ENCODE data around the gene CDKAL1. TPM values are rescaled to one million over a fixed set of nuclear protein-coding genes. Genes with fewer than 3 reads are reported as not detected.

Gene CDKAL1
- total and polyA plus RNA-seq, 8 donors = 3.4 to 36.7 (median 10.4) TPM

DNA sequence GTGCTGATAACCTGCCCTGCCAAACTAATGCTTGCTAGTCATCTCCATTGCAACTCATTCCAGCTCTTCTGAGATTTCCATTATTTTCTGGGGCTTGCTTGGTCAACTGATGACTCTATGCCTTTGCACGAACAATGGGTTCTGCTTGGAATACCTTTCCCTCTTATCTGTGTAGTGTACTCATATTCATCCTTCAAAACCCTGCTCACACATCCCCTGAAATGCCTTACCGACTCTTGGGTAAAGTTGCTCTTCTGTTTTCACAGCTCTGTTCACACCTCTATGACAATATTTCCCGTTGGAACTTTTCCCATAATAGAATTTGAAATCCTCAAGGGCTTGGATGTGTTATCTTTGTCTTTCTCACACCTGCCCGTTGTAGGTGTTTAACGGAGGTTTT is 728.2 kb downstream of the CDKAL1 start:
- peaks cover 0 to 11% (median 0%) of the 10 kb centered on the region in 4 donors for H3K4me1 ChIP-seq
- WGBS, 5 donors = 88 to 90% (median 90%) methylated on average over 5 of the region's 5 CpGs
- no peaks in the 10 kb centered on the region for H3K36me3 ChIP-seq
- H3K9me3 ChIP-seq = no peaks in the 10 kb centered on the region
- no peaks in the 10 kb centered on the region for H3K27me3 ChIP-seq
- TF ChIP-seq POLR2A (IDR thresholded peaks at IDR 0.05) (no peak), EP300 (IDR thresholded peaks at IDR 0.05) (no peak), POLR2AphosphoS5 (IDR thresholded peaks at IDR 0.05) (no peak), CTCF (IDR thresholded peaks at IDR 0.05) (no peak)
- no peak overlapping the region for H3K27ac ChIP-seq
- intact Hi-C loops (cut with DNase I; ENCODE audit: low total_unique reads) = no loop called here
- no peak for DNase-seq
- no peak overlapping the region for H3K4me3 ChIP-seq

GRCh38 chr6:21263531-21264287 is 729.5 kb downstream of the CDKAL1 start:
- Histone ChIP-seq H3K27me3 (no peaks in the 10 kb centered on the region), H3K27ac (no peak overlapping the region), H3K4me1 (peaks cover 0 to 11% (median 0%) of the 10 kb centered on the region in 4 donors), H3K36me3 (no peaks in the 10 kb centered on the region), H3K9me3 (no peaks in the 10 kb centered on the region), H3K4me3 (no peak overlapping the region)
- intact Hi-C loops (cut with DNase I; ENCODE audit: low total_unique reads) = no loop called here
- 84 to 89% (median 85%) methylated on average over 16 to 18 of the region's 18 CpGs for whole genome bisulfite sequencing, 5 donors
- TF ChIP-seq CTCF (IDR thresholded peaks at IDR 0.05) (no peak), POLR2A (IDR thresholded peaks at IDR 0.05) (no peak), EP300 (IDR thresholded peaks at IDR 0.05) (no peak), POLR2AphosphoS5 (IDR thresholded peaks at IDR 0.05) (no peak)
- DNase-seq = no peak

DNA sequence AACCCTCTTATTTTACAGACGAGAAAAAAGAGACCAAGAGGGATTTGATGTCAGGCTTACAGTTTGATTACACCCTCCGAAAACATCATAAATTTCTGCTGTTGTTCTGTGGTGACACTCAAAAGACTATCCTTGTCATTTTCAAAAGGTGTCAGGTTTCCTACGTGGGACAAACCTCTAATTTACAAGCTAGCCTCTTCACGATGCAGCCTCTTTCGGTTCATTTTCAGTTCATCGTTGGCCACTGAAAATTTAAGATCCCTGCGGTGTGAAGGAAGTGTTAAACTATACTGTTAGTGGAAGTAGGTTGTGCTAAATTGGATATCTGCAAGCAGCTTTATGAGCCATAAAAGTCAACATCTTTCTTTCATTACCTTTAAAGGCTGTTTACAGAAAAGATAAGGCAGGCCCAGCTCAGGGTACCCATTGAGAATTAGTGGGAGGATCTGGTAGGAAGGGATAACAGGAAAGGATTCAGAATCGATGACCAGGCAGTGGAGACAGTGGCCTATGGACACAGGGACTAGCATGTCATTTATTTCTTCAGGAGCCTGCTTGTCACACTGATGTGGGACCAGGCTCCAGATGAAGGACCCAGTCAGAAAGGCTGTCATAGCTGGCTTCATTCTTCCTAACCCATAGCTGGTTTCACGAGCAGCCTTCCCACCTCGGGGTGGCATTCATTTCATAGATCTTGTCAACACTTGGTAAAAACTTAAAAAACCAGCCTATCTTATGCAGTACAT is 730.2 kb downstream of the CDKAL1 start:
- Histone ChIP-seq H3K36me3 (no peaks in the 10 kb centered on the region), H3K27ac (no peak overlapping the region), H3K9me3 (no peaks in the 10 kb centered on the region), H3K4me3 (no peak overlapping the region), H3K4me1 (peaks cover 0 to 11% (median 0%) of the 10 kb centered on the region in 4 donors), H3K27me3 (no peaks in the 10 kb centered on the region)
- TF ChIP-seq POLR2AphosphoS5 (IDR thresholded peaks at IDR 0.05) (no peak), CTCF (IDR thresholded peaks at IDR 0.05) (no peak), EP300 (IDR thresholded peaks at IDR 0.05) (no peak), POLR2A (IDR thresholded peaks at IDR 0.05) (no peak)
- intact Hi-C loops (cut with DNase I; ENCODE audit: low total_unique reads) = no loop called here
- 41 to 63% (median 51%) methylated on average over 10 of the region's 10 CpGs for WGBS, 5 donors
- peak in 1 of 2 donors; percentile 25 for DNase-seq

GRCh38 chr6:21265034-21265729 is 730.9 kb downstream of the CDKAL1 start:
- H3K9me3 ChIP-seq = no peaks in the 10 kb centered on the region
- H3K4me1 ChIP-seq = peaks cover 0 to 11% (median 0%) of the 10 kb centered on the region in 4 donors
- TF ChIP-seq POLR2A (IDR thresholded peaks at IDR 0.05) = no peak
- no peak for TF ChIP-seq EP300 (IDR thresholded peaks at IDR 0.05)
- TF ChIP-seq POLR2AphosphoS5 (IDR thresholded peaks at IDR 0.05) = no peak
- TF ChIP-seq CTCF (IDR thresholded peaks at IDR 0.05) = no peak

More at GRCh38 chr6:21265034-21265729, 730.9 kb downstream of the CDKAL1 start:
- intact Hi-C loops (cut with DNase I; ENCODE audit: low total_unique reads) = no loop called here
- WGBS, 5 donors = 85 to 93% (median 88%) methylated on average over 4 of the region's 4 CpGs
- Histone ChIP-seq H3K27ac (no peak overlapping the region), H3K36me3 (no peaks in the 10 kb centered on the region), H3K27me3 (no peaks in the 10 kb centered on the region), H3K4me3 (no peak overlapping the region)
- DNase-seq = no peak
